DMS114 treated with DMSO at 0.1 percent for 48 hours (cell line): Measurements from ENCODE around the gene TP53I11.

Experiments used
- DNase-seq: peaks from one replicate; lab custom pipeline; 2025; ENCODE audit not compliant: unreplicated experiment; lab: John Stamatoyannopoulos, UW

The TP53I11 gene

GRCh38 chr11:44957776-44958564, 7.3 kb upstream of the TP53I11 start:
- no peak for DNase-seq

- DNase-seq = no peak
Observed at GRCh38 chr11:44957040-44957515, 6.4 kb upstream of the TP53I11 start.

- no peak for DNase-seq
Observed at GRCh38 chr11:44955015-44955738, 4.5 kb upstream of the TP53I11 start.

GRCh38 chr11:44954051-44954906, 3.6 kb upstream of the TP53I11 start:
- no peak for DNase-seq

GRCh38 chr11:44952500-44953260, 2.0 kb upstream of the TP53I11 start:
- DNase-seq = no peak

GRCh38 chr11:44952082-44952481, 1.4 kb upstream of the TP53I11 start:
- no peak for DNase-seq

- DNase-seq = no peak
Observed at GRCh38 chr11:44950031-44950624, 555 bp downstream of the TP53I11 start.

GRCh38 chr11:44949160-44950030, 1.3 kb downstream of the TP53I11 start:
- peak; percentile 27 for DNase-seq

- DNase-seq = no peak
Observed at GRCh38 chr11:44948155-44948554, 2.5 kb downstream of the TP53I11 start.

- no peak for DNase-seq
Observed at GRCh38 chr11:44947114-44947513, 3.6 kb downstream of the TP53I11 start.

GRCh38 chr11:44946263-44946662, 4.4 kb downstream of the TP53I11 start:
- no peak for DNase-seq

GRCh38 chr11:44945666-44946065, 5.0 kb downstream of the TP53I11 start:
- no peak for DNase-seq

GRCh38 chr11:44944853-44945235, 5.8 kb downstream of the TP53I11 start:
- DNase-seq = no peak

- no peak for DNase-seq
Observed at GRCh38 chr11:44944181-44944852, 6.4 kb downstream of the TP53I11 start.

- no peak for DNase-seq
Observed at GRCh38 chr11:44943696-44944095, 7.0 kb downstream of the TP53I11 start.

GRCh38 chr11:44943118-44943517, 7.6 kb downstream of the TP53I11 start:
- DNase-seq = no peak

GRCh38 chr11:44942029-44942955, 8.4 kb downstream of the TP53I11 start:
- no peak for DNase-seq
